ENCODE data around the gene AMFR.

The AMFR gene

GRCh38 chr16:56346131-56346890, 79.0 kb downstream of the AMFR start:
- no peak for DNase-seq

DNA sequence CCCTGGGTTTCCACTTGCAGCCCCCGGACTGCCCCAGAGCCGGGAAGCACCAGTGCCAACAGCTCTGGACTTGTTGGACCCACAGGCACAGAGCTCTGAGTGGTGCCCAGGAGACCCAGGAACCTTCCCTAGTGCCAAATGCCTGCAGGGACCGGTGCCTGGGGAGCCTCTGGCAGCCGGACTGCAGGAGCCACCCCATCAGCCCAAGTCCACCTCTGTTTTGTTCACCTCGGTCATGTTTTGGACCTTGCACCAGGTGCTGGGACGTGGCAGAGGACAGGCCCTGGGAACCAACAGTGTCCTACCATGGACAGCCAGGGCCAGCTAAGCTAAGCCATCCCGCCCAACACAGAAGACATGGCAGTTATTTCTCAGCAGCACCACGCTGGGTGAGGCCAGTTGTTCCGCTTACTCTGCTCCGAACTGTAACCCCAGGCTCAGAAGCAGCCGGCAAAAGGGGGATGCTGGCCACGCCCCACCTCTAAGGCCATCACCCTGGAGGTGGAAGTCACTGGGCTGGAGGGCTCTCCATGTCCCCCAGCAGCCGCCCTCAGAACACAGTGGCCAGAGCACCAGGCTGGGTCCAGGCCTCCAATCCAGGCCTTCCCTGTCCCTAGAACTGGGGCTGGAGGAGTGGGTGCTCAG, 79.8 kb downstream of the AMFR start:
- no peak for DNase-seq

- DNase-seq = no peak
These were observed 80.6 kb downstream of the AMFR start for GRCh38 chr16:56344518-56345405.

DNA sequence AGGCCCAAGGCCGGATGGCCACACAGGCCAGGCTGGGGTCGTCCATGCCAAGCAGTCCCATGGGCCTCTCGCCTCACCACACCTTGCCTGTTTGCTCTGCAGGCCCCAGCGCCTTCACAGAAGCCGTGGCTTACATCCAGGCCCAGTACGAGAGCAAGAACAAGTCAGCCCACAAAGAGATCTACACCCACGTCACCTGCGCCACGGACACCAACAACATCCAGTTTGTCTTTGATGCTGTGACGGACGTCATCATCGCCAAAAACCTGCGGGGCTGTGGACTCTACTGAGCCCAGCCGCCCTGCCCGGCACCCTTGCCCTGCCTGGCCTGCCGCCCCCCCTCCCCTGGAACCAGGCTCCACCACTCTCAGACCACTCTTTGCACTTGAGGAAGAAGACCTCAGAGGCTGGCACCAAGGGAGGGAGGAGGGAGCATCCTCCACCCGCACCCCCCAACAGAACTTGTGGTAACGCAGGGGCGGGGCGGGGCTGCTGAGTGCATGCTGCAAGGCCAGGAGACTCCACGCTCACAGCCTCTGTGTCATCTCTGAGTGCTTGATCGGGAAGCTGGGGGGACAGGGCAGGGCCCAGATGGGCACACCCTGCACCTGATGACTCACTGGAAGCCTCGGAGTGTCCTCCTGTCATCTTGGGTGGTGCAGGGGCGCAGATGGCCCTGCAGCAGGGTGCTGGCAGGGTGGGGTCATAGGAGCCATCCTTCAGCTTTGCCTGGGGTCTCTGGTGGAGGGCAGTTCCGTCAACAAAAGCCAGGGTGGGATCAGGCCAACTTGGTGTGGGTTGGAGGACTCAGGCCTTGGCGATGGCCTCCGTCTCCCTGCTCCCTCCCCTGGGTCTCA, 81.5 kb downstream of the AMFR start:
- no peak for DNase-seq

DNA sequence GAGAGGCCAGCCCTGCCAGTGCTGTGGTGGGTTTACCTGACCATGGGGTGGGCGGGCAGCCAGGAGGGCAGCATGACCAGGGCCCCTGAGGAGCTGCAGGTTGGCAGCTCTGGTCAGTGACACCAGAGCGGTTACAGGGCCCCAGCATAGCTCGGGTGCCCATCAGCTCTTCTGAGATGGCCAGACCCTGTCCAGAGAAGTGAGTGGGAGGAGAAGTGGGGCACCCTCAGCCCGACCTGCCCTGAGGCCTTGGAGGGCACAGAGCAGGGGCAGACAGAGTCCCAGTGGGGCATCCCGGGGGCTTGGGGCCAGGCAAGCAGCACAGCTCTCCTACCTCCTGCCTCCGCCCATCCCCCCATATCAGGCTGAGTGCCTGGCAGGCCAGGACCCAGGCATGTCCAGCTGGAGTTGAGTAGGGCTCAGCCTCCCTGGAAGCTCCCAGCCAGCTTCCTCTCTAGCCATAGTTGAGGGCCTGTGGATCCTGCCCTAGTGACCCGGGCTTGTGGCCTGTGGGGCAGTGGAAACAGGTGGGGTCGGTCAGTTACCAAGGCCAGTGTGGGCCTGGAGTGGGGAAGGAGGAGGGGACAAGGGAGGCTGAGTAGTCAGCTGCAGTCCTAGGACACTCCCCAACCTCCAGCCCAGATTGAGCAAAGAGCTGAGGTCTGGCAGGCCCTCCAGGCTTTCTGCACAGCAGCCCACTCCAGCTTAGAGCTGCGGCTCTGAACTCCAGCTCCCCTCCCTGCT, 83.5 kb downstream of the AMFR start:
- DNase-seq = no peak

DNA sequence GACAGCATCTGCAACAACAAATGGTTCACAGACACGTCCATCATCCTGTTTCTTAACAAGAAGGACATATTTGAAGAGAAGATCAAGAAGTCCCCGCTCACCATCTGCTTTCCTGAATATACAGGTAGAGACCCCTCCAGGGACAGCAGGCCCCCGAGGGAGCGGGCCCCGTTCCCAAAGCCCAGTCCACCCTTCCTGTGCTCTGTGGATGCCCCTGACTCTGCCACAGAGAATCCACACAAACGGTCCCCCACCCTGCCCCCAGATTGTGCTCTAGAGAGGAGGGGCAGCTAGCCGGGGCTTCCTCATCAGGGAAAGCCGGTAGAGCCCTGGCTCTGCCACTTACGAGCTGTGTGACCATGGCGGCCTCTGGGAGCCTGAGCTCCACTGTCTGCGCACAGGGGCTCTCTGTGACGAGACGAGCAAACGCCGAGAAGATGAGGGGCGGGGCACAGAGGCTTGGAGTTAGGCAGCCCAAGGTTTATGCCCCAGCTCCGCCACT, 84.4 kb downstream of the AMFR start:
- DNase-seq = no peak

GRCh38 chr16:56340416-56340815, 84.9 kb downstream of the AMFR start:
- no peak for DNase-seq

DNA sequence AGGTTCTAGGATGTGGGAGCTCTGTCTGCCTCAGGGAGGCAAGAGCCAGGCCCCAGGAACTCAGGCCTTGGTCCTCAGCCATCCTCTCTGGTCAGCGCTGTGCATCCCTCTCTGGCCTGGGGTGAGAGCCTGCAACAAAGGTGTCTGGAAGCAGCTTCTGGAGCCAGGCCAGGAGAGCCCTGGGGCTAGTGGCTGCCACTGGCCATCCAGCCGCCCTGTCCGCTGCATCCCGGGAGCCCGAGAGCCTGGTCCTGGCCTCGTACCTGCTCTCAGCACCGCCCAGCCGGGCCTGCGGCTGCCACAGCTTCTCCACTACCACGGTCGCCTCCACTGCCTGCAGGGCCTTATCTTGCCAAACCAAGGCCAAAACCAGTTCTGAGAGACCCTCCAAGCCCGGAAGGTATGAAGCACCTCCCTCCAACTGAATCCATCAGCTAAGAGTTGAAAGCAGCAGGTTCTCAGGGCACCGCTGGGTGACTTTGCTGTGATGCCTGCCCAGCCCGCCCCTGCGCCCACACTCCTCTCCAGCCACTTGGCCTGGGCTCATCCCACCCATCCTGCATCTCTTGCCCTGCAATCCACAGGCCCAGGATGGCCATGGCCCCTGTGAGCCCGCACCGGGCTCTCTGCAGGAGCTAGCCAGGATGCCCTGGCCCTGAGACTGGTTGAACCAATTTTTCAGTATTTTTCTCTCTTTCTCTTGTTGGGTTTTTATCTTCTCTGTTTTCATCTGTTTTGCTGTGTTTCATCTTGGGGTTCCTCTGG, 85.7 kb downstream of the AMFR start:
- DNase-seq = no peak

GRCh38 chr16:56338566-56339318, 86.6 kb downstream of the AMFR start:
- no peak for DNase-seq

- DNase-seq = no peak
These were observed 87.5 kb downstream of the AMFR start for GRCh38 chr16:56337858-56338325.

DNA sequence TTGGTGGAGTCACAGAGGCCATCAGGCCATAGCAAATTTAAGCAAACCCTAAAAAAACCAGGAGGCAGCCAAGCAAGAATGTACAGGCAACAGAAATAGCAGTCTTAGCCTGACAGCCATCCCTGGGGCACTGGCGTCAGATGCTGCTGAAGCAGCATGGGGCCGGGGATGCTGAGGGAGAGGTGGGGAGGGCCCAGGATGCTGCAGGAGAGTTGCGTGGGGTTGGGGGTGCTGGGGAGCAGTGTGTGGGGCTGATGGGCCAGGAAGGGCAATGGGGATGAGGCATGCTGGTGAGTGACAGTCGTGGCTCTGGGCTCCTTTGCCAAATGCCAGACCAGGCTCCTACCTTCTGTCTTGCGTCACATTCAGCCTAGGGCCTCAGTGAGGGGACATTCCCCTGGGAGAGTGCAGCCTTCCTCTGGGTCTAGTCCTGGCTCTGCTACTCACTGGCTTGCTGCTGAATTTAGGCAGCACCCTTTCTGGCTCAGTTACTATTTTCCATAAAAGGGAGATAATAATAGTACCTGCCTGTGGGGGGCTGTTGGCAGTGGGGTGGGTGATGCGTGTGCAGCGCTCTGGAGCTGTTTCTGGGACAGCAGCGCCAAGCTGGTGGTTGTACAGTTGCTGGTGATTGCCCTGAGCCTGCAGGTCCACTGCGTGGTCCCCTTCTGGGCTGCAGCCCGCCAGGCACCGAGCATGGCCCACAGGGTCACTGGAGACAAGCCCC, 88.1 kb downstream of the AMFR start:
- no peak for DNase-seq

GRCh38 chr16:56336711-56337110, 88.6 kb downstream of the AMFR start:
- no peak for DNase-seq

DNA sequence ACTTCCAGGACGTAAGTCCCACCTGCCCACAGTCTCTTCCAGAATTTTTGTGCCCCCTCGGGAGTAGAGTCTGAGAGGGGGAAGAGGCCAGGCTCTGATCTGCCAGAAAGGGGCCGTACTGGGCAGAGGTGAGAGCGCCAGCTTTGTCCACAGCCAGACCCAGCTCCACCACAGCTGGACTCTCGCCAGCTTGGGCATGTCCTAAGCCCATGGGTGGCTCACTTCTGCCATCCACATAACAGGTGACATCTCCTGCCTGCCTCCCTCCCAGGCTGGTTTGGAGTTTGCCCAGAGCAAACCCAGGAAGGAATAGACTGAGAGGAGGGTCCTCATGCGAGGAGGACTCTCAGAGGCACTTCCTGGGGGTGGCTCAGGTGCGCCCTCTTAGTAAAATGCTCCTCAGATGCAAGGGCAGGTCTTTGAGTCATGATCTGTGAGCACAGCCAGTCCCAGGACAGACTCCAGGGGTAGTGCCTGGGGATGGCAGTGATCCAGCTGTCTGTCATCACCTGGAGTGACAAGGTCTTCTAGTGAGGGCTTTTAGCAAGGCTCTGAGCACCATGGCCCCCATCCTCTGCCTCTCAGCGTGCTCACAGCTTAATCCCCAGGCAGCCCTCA, 89.2 kb downstream of the AMFR start:
- no peak for DNase-seq

GRCh38 chr16:56334761-56335160, 90.6 kb downstream of the AMFR start:
- no peak for DNase-seq

- DNase-seq = no peak
These were observed 92.8 kb downstream of the AMFR start for GRCh38 chr16:56332464-56333079.

DNA sequence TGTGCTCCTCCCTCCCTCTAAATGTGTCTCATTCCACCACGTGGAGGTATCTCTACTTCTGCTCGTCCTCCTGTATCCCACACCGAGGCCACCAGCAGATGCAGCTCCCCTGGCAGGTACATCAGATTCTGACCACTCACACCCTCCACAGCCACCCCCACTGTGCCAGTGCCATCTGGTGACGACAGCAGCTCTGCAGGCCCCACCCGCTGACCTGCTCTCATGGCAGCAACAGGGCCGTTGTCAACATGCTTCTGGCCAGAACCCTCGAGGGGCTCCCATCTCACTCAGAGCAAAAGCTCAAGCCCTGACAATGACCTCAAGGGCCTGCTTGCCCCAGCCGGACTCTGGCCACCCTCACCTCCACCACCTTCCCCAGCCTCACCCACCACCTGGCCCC, 93.4 kb downstream of the AMFR start:
- DNase-seq = no peak

GRCh38 chr16:56331399-56331798, 93.9 kb downstream of the AMFR start:
- DNase-seq = no peak

DNA sequence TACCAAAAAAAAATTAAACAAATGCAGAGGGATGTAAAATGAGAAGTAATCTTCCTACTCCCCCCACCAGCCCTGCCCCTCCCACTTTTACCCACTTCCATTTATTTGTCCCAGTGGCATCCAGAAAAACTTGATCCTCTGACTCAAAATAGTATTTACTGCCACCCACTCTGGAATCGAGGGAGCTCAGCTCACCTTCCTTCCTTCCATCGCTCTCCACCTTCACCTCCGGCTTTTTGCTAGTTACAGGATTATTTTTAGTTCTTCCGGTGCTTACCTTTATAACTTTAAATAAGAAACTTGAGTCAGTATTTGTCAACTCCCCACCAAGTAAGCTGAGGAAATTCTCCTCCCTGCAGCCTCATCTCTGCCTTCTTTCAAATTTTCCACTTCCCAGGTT, 94.9 kb downstream of the AMFR start:
- no peak for DNase-seq

All from NCI-H774 (cell line).